HG02571 (cell line): Measurements from ENCODE around the gene NR2E3.

ENCODE experiments used
- ATAC-seq: cut with Tn5 transposase; IDR thresholded peaks from one replicate; pipeline ENCODE4 v1.9.1; 2021; ENCODE audit warnings: mild to moderate bottlenecking, moderate library complexity; ENCODE audit not compliant: unreplicated experiment

NR2E3 gene

DNA sequence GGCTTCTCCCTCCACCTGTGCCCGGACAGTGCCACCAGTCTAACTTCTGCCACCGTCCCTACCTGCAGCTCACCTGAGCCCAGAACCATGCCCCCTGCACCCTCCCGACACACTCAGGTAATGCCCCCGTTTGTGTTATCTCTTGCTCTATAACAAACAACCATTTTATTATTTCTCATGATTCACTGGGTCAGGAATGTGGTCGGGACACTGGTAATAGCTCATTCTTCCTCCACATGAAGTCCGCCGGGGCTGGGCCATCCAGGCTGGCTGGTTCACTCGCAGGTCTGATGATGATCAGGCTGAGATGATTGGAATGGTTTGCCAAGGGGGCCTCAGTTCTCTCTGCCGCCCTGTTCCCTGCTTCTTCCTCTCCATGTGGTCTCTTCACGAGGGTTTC, 20.3 kb upstream of the NR2E3 start:
- ATAC-seq = no peak

DNA sequence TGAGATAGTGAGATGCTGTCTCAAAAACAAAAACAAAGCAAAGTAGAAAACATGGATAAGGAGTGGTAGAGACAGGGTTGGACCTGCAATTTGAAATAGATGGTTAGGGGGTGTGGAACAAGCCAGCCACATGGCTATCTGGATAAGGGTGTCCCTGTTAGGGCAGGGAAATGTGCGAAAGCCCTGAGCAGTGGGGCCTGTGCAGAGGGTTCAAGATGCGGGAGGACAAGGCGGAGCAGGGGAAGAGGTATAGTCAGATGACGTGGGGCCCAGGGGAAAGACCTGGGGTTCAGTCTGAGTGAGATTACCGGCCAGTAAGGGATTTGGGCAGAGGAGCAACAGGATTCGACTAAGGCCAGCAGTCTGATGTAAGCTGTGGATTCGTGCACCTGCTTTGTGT, 18.4 kb upstream of the NR2E3 start:
- ATAC-seq = no peak

DNA sequence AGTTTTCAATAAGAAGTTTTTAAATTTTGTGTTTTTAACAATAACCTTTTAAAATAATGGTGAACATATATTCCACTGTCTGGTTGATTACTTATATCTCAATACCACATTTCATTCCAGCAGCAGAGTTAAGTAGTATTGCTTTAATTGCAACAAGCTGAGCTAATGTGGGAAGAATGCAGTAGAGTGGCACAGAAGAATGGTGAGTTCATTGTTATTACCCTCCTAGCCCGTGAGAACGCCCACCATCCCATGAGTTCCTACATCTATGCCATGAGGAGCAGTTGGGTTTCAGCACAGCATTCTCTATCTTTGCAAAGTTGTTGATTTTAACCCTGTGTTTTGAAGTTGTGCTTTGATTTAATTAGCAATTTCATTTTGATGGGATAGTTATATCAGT, 17.8 kb upstream of the NR2E3 start:
- no peak for ATAC-seq

DNA sequence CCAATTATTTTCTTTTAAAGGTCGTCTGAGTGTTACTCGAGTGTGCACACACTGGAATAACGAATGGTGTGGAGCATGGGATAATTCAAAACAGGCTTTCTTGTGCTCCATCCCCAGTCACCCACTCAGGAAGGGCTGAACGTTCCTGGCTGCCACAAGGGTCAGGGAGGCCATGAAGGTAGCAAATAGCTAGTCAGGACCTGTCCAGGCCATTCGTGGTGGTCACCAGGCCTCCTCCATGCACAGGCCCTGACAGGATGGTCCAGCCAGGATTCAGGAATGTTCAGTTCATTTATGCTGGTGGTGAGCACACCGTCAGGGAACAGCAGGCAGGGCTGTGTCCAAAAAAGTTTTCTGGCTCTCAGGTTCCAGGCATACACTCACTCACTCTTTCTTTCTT, 11.7 kb upstream of the NR2E3 start:
- ATAC-seq = no peak

DNA sequence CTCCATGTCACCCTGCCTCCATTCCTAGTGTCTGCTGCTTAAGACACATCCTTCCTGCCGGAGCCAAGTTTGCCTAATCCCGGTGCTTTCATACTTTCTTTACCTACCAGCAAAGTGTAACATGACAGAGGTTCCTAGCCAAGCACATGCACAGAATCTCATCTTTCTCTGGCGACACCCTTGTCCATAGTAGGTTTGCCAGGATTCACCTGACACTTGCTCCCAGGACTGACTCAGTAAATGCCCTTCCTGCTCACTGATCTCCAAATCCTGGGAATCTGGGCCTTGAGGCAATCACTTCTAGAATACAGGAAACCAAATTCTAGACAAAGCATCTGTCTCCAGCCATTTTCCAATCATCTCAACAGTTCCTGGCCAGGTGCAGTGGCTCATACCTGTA, 10.2 kb upstream of the NR2E3 start:
- ATAC-seq = no peak

DNA sequence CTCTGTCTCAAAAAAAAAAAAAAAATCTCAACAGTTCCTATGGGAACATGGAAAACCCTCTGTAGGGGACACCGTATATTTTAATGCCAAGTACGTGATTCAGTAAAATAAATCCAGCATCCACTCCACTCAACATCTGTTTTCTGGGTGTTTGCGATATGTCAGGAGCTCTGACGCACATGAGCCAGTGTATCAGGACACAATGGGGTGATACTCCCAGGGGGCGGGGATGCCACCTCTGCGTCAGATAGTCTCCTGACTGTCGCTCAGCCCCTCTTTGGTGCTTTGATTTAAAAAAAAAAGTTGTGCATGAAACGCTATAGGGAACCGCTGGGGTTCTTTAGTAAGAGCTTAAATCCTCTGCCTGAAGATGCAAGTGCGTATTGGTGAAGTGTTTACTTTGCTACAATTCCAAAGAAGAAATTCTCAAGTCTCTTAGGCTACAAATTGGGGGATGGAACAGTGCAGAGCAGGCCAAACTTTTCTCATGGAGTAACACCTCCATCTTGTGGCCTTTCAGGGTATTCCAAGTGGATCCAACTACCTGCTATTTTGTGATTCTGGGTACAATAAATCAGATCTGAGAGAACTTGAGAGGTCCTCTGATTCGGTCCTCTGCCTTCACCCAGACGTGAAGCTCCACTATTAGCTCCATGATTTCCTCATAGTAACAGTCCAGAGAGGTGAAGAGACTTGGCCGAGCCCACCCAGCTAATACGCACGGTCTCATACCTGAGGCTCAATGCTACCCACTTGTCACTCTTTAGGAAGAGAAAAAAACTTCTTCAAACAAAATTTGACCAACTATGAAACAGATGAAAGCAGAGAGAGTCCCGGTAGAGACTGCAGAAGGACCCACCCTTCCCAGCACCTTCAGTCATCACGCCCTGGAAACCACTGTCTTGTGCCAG, 9.3 kb upstream of the NR2E3 start:
- no peak for ATAC-seq

DNA sequence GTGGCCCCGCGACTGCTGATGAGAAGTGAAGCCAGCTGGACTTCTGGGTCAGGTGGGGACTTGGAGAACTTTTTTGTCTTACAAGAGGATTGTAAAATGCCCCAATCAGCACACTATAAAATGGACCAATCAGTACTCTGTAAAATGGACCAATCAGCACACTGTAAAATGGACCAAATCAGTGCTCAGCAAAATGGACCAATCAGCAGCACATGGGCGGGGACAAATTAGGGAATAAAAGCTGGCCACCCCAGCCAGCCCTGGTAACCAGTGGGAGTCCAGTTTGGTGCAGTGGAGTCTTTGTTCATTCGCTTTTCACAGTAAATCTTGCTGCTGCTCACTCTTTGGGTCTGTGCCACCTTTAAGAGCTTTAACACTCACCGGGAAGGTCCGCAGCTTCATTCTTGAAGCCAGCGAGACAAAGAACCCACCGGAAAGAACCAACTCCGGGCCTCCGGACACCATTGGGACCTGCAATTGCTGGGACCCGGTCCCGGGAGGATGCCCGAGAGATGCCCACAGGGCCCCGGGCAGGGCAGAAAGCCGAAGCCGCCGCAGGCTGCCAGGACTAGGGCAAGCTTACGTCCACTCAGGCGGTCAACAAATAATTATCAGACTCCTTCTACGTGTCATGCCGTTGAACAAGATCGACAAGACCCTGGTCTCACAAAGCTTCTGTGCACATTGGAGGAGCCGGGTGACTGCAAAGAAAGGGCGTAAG, 8.3 kb upstream of the NR2E3 start:
- ATAC-seq = no peak

DNA sequence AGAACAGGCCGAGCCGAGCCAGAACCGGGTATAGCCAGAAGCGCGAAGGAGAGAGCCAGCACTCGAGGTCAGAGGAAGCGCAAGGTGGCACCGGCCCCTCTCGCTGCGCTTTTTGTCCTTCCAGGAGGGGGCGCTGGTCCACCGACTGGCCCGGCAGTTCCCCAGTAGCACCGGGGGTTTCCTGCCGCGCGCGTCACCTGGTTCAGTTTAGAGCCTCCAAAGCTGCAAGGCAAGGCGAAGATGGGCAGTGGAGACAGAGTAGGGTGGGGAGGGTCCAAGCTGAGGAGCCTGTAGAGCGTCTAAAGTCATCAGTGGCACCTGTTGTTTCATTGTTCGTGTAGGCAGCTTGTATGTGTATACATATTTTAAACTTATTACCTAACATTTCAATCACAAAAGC, 7.6 kb upstream of the NR2E3 start:
- ATAC-seq = no peak

DNA sequence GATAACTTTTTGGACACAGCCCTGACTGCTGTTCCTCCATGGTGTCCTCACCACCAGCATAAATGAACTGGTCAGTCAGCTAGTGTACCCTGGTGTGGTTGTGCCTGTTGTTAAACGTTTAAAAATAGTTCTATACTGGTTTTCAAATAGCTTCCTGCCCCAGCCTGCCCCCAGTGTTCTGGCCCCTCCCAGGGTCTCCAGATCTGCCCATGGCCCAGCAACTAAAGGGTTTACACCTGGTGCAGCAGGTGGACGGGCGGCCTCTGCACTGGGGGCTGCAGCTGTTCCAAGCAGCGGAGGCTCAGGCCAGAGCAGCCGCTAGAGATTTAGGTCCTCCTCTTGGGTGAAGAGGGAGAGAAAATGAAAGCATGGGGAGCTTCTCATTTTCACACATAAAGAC, 6.1 kb upstream of the NR2E3 start:
- no peak for ATAC-seq

DNA sequence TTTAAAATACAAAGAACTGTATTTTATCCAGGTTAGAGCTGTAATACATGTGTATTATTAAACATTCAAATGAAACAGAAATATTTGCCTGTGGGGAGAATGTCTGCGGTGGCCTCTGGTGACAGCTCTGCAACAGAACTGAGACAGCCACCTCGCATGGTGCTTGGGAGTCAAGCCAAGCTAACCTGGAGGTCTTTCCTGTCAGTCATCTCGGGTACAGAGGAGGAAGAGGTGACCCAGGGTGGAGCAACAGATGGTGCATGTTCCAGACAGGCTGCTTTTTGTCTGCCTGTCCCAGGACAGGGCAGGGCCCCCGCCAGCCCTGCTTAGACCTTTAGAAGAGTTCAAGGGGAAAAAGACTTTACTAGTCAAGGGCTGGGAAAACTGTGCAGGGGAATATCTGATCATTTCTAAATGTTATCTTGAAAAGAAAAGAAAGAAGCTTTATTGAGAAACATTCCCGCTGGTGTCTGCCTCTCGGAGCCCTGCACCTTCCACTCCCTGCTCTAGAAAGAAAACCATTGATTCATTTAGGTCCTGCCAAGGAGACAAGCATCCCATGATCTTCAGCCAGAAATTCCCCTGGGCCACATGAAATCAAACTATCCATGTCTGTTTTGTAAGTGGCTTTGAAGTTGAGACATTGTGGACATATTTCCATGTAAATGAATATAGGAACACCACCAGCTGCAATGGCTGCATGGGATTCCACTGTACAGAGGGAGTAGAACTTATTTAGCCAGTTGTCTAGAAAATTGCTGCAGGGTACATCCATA, 5.5 kb upstream of the NR2E3 start:
- ATAC-seq = no peak

DNA sequence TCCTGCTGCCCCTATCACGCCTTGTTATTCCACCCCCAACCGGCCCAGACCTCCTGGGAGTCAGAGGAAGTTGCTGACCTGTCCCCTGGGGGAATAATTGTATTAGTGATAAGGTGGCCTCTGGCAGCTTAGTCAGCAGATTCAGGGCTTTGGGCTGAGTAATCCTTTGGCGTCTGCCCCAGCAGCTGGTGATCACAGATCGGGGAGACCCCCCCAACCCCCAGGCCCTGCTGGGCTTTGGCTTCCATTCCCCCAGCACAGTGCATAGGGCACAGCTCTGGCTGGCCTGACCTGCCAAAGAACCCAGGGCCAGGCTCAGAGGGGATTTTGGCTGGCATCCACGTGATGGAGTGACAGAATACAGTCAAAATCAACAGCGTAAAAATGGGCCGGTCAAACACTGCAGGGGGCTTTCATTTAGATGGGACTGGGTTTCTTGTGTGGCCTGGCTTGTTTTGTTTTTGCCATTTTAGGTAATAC, 3.9 kb upstream of the NR2E3 start:
- ATAC-seq = no peak

DNA sequence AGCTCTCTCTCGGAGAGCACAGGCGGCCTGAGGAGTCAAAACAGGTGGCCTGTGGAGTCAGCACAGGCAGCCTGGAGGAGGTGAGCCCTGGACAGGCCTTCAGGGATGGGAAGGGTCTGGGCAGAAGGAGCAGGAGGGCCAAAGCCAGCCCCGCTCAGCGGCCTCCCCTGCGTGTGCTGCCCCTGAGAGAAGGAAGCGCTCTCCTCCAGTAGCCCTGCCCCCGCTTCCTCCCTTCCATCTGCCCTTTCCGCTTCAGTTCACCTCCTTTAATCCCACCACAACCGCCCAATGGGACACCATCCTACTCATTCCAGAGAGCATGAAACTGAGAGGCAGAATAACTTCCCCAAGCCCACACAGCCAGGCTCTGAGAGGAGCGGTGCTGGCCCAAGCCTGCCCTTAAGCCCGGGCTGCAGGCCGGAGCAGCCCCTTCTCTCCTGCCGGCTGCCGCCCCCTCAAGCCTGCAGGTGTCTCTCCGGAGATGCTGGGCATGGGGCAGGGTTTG, 3.2 kb upstream of the NR2E3 start:
- ATAC-seq = no peak

DNA sequence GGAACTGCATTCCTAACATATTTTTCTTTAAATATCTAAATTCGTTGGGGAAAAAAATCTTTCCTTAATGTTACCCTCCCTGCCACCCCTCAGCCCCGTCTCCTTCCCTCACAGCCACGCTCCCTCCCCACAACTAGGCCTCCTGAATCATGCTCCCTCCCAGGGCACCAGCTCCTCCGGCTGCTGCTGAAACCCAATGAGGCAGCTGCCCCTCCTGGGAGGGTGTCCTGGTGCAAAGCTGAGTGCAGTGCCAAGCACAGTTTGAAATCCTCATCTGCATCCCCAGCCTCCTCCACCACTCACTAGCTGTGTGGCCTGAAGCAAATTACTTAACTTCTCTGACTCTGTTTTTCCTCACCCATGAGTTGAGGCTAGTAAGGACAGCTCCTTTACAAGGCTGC, 2.7 kb upstream of the NR2E3 start:
- no peak for ATAC-seq

DNA sequence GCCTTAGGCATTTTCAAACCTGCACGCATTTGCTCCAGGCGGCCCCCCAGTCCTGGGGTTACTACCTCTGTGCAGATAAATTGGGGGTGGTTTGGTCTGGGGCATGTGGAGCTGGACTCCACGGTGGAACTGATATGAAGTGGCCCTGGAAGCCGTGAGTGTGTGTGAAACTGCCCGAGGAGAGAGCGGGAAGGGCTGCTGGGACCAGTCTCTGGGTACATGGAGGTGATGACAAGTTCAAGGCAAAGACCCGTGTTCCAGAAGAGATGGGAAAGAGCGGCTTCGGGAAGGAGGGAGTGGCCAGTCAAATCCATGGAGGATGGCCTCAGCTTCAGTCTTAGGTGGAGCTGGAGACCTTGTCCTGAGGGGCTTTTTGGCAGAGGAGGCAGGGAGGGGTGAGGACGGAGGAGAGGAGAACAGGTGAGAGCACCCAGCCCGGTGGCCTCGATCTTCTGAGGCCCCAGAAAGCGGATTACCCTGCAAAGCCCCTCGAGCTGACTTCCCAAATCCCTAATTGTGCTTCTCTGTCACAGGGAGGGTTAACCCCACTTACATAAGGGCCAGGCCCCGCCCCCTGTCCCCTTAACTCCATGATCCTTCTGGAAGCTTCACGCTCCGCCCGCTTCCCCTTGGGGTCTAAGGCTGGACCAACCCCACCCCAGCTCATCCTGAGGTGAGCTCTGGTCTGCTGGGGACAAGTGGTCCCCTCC, 1.9 kb upstream of the NR2E3 start:
- ATAC-seq = no peak

DNA sequence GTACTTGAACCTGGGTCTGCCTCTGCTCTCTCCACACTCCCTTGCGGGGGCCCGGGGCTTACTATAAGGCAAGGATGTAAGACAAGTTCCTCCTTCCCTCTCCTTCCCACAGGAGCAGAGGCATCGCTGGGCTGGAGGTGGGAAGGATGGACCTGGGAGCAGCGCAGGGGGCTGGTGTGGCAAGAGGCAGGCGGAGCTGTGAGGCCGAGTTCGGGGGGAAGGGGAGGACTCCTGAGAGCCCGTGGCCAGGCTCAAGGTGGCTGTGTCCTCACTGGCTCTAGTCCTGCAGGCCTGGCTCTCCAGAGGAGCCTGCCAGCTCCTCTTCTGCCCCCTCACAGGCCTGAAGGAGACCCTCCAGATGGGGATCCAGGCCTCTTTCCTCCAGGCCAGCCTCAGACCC, 1.0 kb upstream of the NR2E3 start:
- no peak for ATAC-seq

DNA sequence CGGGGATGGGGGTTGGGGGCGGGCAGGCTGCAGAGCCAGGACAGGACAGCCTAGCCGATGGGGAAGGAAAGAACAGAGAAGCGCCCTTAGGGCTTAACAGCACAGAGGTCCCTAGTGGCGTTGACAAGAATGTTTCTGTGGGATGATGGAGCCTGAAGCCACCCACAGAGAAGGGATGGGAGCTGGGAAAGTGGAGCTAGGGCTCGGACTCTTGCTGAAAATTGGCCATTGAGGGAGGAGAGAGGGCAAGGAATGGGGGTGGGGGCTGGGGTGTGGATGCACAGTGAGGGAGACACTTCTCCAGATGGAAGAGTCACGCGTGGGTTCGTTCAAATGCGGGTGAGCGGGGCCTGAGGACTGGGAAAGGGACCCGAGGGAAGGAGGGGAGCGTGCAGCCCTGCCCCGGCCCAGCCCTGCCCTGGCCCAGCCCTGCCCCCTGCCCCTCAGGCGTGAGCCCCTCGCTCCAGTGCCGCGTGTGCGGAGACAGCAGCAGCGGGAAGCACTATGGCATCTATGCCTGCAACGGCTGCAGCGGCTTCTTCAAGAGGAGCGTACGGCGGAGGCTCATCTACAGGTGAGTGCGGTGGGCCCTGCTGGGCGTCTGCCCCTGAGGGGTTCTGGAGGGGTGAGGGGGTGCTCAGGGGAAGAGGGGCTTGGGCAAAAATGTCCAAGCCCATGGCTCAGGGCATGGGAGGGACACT, 832 bp downstream of the NR2E3 start:
- no peak for ATAC-seq

DNA sequence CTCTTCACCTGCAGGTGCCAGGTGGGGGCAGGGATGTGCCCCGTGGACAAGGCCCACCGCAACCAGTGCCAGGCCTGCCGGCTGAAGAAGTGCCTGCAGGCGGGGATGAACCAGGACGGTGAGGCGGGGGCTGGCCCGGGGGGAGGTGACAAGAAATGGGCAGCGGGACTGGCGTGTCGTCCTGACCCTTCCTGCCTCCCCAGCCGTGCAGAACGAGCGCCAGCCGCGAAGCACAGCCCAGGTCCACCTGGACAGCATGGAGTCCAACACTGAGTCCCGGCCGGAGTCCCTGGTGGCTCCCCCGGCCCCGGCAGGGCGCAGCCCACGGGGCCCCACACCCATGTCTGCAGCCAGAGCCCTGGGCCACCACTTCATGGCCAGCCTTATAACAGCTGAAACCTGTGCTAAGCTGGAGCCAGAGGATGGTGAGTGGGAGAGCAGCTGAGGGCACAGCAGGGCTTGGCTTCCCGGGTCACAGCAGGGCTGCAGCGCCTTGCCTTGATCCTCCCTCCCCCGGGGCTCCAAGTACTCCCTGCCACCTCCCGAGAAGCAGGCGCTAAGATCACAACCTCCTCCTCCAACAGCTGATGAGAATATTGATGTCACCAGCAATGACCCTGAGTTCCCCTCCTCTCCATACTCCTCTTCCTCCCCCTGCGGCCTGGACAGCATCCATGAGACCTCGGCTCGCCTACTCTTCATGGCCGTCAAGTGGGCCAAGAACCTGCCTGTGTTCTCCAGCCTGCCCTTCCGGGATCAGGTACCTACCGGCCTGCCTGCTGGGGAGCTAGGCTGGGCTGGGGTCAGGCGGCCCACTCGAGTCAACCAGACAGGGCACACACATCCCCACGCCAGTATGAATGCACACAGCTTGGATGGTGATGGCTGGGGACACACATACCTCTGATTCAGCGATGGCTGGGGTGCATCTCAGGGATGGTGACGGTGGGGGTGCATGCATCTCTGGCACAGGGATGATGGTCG, 1.7 kb downstream of the NR2E3 start:
- ATAC-seq = no peak

DNA sequence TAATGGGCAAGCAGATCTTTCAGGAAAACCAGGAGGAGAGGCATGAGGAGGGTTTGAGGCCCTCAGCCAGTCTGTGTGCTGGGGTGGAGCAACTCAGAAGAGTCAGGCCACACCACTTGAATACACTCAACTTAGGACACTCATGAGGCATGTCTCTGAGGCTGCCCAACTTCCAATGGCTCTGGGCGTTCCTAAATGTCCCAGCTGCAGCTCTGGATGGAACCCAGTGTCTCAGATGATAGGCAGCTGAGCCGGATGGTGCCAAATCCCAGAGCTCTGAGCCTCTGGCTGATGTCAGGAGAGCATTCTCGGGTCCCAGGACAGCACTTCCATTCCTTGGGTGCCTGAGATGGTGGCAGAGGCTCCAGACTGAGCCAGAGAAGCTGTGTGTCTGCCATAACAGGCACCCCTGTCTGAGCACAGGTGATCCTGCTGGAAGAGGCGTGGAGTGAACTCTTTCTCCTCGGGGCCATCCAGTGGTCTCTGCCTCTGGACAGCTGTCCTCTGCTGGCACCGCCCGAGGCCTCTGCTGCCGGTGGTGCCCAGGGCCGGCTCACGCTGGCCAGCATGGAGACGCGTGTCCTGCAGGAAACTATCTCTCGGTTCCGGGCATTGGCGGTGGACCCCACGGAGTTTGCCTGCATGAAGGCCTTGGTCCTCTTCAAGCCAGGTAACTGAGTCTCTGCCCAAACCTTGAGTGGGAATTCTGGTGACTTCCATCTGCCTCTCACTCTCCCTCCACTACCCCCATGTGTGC, 2.8 kb downstream of the NR2E3 start:
- ATAC-seq = no peak
